Upper lobe of right lung (tissue), 1 donor: ENCODE measurements around the gene OSBPL2. TPM values are rescaled to one million over a fixed set of nuclear protein-coding genes. Genes with fewer than 3 reads are reported as not detected.

Experiments
- ATAC-seq: fragments of 200-7000 bp; cut with Tn5 transposase; one replicate; pipeline ENCODE4 v1.9.1; 2020; ENCODE audit warnings: mild to moderate bottlenecking, moderate library complexity
- DNase-seq: peaks from one replicate; pipeline ENCODE4 v3.0.0-alpha.2; 2020
- H3K27ac ChIP-seq: fragments of 200-600 bp; one replicate; pipeline ENCODE4 v1.8.0; 2022
- H3K27me3 ChIP-seq: fragments of 200-600 bp; one replicate; pipeline ENCODE4 v1.8.0; 2022; ENCODE audit warnings: mild to moderate bottlenecking
- H3K36me3 ChIP-seq: fragments of 200-600 bp; one replicate; pipeline ENCODE4 v1.8.0; 2022
- H3K4me1 ChIP-seq: fragments of 200-600 bp; one replicate; pipeline ENCODE4 v1.8.0; 2022
- H3K4me3 ChIP-seq: fragments of 200-600 bp; one replicate; pipeline ENCODE4 v1.8.0; 2022; ENCODE audit warnings: mild to moderate bottlenecking
- H3K9me3 ChIP-seq: fragments of 200-600 bp; one replicate; pipeline ENCODE4 v1.8.0; 2022
- CTCF ChIP-seq: fragments of 200-600 bp; IDR thresholded peaks from one replicate; pipeline ENCODE4 v1.8.0; 2022; ENCODE audit warnings: antibody characterized with exemption
- intact Hi-C: fragments of 100-400 bp; cut with DNase I; formaldehyde crosslinking; loops from one replicate; pipeline ENCODE4 v1.11.0; 2022
- total RNA-seq: library from RNA; stranded (reverse); fragmentation: NEBNext Ultra II Directional; extraction: Animal tissue kit (Norgen Biotek cat#: 25700); gene quantifications from one replicate; pipeline ENCODE4 v1.2.1, GENCODE V29; 2021
- donor health status: DM: no; HTN: yes; CAD: no; lungs with severe emphysema.

Gene OSBPL2
- total RNA-seq, 1 donor from 2014 or later: 52.3 TPM

GRCh38 chr20:62289131-62289530, 50.8 kb downstream of the OSBPL2 start:
- H3K9me3 ChIP-seq: no peaks in the 10 kb centered on the region
- DNase-seq: no peak
- peaks cover 78% of the 10 kb centered on the region for H3K36me3 ChIP-seq
- no peak for TF ChIP-seq CTCF
- no peak overlapping the region for H3K27ac ChIP-seq
- H3K4me3 ChIP-seq: no peak overlapping the region
- no peaks in the 10 kb centered on the region for H3K27me3 ChIP-seq
- intact Hi-C loops: no loop called here
- H3K4me1 ChIP-seq: no peaks in the 10 kb centered on the region
- no peak for ATAC-seq

GRCh38 chr20:62289898-62290297, 51.6 kb downstream of the OSBPL2 start:
- no peaks in the 10 kb centered on the region for H3K27me3 ChIP-seq
- H3K9me3 ChIP-seq: no peaks in the 10 kb centered on the region
- H3K36me3 ChIP-seq: peaks cover 77% of the 10 kb centered on the region
- DNase-seq: no peak
- ATAC-seq: no peak
- no peak overlapping the region for H3K4me3 ChIP-seq
- no peak for TF ChIP-seq CTCF
- H3K4me1 ChIP-seq: no peaks in the 10 kb centered on the region
- intact Hi-C loops: no loop called here
- no peak overlapping the region for H3K27ac ChIP-seq

- no peaks in the 10 kb centered on the region for H3K4me1 ChIP-seq
- H3K4me3 ChIP-seq: no peak overlapping the region
- peaks cover 73% of the 10 kb centered on the region for H3K36me3 ChIP-seq
- H3K9me3 ChIP-seq: no peaks in the 10 kb centered on the region
- no peaks in the 10 kb centered on the region for H3K27me3 ChIP-seq
- H3K27ac ChIP-seq: no peak overlapping the region
- DNase-seq (no peak), ATAC-seq (peak; percentile 57)
- intact Hi-C loops: no loop called here
- TF ChIP-seq CTCF: no peak
Observed at GRCh38 chr20:62291251-62292066, 53.1 kb downstream of the OSBPL2 start.

GRCh38 chr20:62292108-62292507, 53.8 kb downstream of the OSBPL2 start:
- Histone ChIP-seq H3K9me3 (no peaks in the 10 kb centered on the region), H3K27ac (no peak overlapping the region), H3K4me3 (no peak overlapping the region), H3K36me3 (peaks cover 68% of the 10 kb centered on the region), H3K4me1 (no peaks in the 10 kb centered on the region), H3K27me3 (no peaks in the 10 kb centered on the region)
- DNase-seq: no peak
- intact Hi-C loops: no loop called here
- peak; percentile 18 for ATAC-seq
- no peak for TF ChIP-seq CTCF

GRCh38 chr20:62293111-62293784, 54.9 kb downstream of the OSBPL2 start:
- Histone ChIP-seq H3K9me3 (no peaks in the 10 kb centered on the region), H3K4me3 (no peak overlapping the region), H3K27ac (no peak overlapping the region), H3K36me3 (peaks cover 62% of the 10 kb centered on the region), H3K27me3 (no peaks in the 10 kb centered on the region), H3K4me1 (no peaks in the 10 kb centered on the region)
- TF ChIP-seq CTCF: no peak
- DNase-seq (no peak), ATAC-seq (no peak)
- intact Hi-C loops: no loop called here
